ENCODE measurements around the gene NEK4.

DNA sequence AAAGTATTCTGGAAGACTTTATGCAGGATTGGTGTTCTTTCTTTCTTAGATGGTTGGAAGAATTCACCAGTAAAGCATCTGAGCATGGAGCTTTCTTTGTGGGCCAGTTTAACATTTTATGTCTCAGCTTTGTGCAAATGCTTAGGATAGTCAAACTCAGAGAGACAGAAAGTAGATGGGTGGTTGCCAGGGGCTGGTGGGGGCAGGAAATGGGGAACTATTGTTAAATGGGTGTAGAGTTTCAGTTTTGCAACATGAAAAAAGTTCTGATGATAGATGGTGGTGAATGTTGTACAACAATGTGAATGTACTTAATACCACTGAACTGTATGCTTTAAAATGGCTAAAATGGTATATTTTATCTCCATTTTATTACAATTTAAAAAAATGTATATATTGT lies 40.1 kb downstream of the NEK4 start:
- TF ChIP-seq GATA2 (IDR thresholded peaks at IDR 0.05; ENCODE audit: low read depth, low read length) (no peak), GATA3 (IDR thresholded peaks at IDR 0.05; ENCODE audit: low read depth, low read length) (no peak)

All from SH-SY5Y (cell line).